NCI-H1417 (cell line): ENCODE measurements around the gene ABCC1.
"Not testable (repeated sequence)": the region's sequence is repeated elsewhere in the genome, so short reads cannot be mapped to it uniquely, and the experiment has no call there.

Source experiments
- DNase-seq, 3 experiments: peaks; one replicate each; lab custom pipeline; 2025; lab: John Stamatoyannopoulos, UW

ABCC1 gene

GRCh38 chr16:16190546-16190945 is 241.1 kb downstream of the ABCC1 start:
- DNase-seq, result no peak

- DNase-seq, result not testable (repeated sequence)
Measured at GRCh38 chr16:16190966-16191365, 241.6 kb downstream of the ABCC1 start.

DNA sequence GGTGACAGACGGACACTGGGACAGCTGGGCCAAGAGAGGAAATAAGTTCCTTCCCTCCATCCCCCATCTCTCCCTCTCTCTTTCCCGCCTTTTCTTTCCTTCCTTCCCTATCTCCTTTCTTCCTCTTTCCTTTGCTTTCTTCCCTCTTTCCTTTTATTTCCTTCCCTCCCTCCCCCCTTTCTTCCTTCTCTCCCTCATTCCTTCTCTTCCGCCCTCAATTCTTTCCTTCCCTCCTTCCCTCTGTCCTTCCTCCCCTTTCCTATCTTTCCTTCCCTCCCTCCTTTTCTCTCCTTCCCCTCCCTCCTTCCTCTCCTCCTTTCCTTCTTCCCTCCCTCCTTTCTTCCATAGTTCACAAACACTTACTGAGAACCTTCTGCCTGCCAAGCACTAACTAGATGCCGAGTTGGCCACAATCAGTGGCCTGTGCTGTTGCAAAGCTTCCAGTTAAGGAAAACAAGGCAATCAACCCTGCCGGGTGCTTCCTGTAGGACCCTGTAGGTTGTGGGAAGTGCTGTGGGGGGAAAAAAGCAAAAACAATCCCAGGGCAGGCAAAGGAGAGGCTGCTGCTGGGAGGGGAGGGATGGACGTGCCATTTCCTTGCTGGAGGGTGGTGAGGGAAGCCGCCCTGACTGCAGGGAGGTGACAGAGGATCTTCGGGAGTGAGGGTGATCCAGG is 242.2 kb downstream of the ABCC1 start:
- no peak for DNase-seq
